ENCODE results near the gene SUMO3.

The SUMO3 gene

DNA sequence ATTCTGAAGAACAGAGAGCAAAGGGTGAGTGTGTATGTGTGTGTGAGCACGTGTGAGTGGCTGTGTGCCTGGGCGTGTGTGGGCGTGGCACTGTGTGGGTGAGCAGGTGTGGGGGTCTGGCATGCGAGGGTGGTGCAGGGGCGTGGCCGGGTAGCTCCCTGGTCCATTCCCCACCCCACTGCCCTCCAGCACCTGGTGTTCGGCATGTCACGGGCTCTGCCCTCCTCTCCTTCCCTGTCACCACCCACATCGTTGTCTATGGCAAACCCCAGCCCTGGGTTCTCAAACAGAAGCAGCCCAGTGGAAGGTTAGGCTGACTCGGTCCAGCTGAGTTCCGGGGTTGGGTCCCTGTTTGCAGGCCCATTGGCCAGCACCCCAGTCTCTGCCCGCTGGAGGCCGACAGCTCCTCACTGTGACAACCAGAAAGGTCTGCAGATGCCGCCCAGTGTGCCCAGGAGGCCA, 56.1 kb downstream of the SUMO3 start:
- no peak overlapping the region for H3K4me3 ChIP-seq (replicated peaks; ENCODE audit: low read depth, low read length)
- TF ChIP-seq, protein P1, sequence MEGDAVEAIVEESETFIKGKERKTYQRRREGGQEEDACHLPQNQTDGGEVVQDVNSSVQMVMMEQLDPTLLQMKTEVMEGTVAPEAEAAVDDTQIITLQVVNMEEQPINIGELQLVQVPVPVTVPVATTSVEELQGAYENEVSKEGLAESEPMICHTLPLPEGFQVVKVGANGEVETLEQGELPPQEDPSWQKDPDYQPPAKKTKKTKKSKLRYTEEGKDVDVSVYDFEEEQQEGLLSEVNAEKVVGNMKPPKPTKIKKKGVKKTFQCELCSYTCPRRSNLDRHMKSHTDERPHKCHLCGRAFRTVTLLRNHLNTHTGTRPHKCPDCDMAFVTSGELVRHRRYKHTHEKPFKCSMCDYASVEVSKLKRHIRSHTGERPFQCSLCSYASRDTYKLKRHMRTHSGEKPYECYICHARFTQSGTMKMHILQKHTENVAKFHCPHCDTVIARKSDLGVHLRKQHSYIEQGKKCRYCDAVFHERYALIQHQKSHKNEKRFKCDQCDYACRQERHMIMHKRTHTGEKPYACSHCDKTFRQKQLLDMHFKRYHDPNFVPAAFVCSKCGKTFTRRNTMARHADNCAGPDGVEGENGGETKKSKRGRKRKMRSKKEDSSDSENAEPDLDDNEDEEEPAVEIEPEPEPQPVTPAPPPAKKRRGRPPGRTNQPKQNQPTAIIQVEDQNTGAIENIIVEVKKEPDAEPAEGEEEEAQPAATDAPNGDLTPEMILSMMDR (IDR thresholded peaks at IDR 0.05; ENCODE audit: low read depth, low read length, missing control alignments): no peak
- DNase-seq (ENCODE audit: extremely low read depth, low read depth): no peak

GRCh38 chr21:44761011-44761729, 56.7 kb downstream of the SUMO3 start:
- no peak overlapping the region for H3K4me3 ChIP-seq (replicated peaks; ENCODE audit: low read depth, low read length)
- no peak for DNase-seq (ENCODE audit: extremely low read depth, low read depth)
- TF ChIP-seq, protein P1 (IDR thresholded peaks at IDR 0.05; ENCODE audit: low read depth, low read length, missing control alignments): peak; percentile 44

DNA sequence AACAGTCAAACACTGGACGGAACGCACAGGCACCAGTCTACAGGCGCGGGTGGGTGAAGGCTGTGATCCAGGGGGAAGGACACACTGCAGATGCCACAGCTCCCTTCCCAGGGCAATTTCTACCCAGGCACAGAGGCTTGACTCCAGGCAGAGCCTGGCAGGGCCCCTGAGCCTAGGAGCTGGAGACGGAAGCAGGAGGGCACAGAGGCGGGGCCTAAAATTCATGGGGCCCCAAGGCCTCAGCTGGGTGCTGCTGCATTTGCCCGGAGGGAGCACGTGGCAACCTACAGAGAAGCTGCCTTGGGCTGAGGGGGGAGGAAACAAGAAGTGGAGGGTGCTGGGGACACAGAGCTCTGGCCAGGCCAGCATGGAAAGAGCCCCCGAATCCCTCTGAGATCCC, 57.5 kb downstream of the SUMO3 start:
- H3K4me3 ChIP-seq (replicated peaks; ENCODE audit: low read depth, low read length): no peak overlapping the region
- TF ChIP-seq, protein P1 (IDR thresholded peaks at IDR 0.05; ENCODE audit: low read depth, low read length, missing control alignments): no peak
- no peak for DNase-seq (ENCODE audit: extremely low read depth, low read depth)

DNA sequence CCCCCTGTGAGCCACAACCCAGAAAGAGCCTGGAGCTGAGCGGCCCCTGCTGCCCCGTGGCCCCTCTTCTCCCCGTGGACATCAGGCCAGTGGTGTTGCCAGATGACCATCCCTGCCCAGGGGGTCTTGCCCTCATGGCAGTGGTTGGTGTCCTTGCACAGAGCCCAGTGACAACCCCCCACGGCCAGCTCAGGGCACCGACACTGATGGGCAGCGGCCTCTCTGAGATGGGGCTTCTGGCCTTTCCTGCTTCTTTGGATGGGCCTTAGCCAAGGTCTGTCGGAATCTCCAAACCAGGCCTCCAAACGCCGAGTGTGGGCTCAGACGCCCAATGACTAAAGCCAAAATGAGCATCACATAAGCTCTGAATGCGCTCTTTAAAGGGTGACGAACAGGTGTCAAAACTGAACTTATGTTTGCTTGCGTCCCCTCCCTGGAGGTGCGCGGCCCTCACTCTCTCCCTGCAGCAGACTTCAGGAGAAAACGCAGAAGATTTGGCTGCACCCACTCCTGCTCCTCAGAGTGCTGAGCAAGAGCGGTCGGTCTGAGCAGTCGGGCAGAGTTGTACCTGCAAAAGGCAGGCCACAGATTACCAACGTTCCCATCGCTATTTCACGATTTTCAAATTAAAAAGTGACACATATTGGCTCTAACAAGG, 58.1 kb downstream of the SUMO3 start:
- no peak overlapping the region for H3K4me3 ChIP-seq (replicated peaks; ENCODE audit: low read depth, low read length)
- no peak for DNase-seq (ENCODE audit: extremely low read depth, low read depth)
- TF ChIP-seq, protein P1 (IDR thresholded peaks at IDR 0.05; ENCODE audit: low read depth, low read length, missing control alignments): no peak

DNA sequence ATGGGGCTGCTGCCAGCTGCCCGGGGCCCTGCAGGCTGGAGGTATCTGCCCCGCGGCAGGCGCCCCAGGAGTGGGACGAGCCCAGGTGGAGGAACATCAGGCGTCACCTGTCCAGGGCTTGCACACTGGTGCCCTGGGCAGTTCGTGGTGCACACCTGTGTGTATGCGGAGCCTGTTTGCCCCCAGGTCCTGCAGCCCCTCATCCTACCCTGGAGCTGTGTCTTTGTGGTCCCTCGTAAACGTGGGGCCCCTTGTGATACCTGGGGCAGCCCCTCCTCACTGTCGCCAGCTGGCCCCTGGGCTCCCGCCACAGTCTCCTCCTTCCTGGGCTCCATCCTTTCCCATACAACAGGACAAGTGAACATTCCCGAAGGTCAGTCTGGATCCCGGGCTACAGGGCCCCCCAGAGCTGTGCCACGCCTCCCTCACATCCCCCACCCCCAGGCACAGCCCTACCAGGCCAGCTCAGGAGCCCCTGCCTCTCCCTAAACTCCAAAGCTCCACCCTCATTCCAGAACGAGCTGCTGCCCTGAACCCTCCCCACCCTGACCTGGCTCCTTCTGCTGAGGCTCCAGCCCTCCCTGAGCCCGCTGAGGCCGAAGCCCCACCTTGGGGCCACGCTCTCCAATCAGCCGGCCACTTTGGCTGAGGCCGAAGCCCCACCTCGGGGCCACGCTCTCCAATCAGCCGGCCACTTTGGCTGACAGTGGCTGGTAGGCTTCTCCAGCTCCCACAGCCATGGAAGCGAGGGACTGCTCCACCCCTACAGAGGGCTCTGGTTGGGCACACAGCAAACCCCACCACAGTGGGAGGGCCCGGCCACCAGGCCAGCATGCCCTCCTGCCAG, 58.9 kb downstream of the SUMO3 start:
- TF ChIP-seq, protein P1 (IDR thresholded peaks at IDR 0.05; ENCODE audit: low read depth, low read length, missing control alignments): no peak
- H3K4me3 ChIP-seq (replicated peaks; ENCODE audit: low read depth, low read length): no peak overlapping the region
- DNase-seq (ENCODE audit: extremely low read depth, low read depth): no peak

DNA sequence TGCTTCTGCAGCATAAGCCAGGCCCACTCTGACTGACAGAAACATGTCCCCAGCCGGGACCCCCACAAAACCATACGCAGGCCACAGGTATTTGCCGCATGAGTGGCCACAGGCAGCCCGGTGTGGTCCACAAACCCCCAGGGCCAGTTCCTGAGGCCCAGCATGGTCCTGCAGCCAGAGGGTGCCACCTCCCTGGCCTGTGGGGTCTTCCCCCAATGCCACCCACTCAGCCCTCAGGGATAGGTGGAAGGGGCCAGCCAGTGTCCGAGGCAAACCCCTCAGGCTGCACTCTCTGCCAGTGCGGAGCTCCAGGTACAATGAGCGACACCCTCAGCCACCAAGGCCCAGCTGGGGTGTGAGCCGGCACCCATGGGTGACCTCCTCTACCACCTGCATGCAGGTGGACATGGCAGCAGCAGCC, 59.7 kb downstream of the SUMO3 start:
- H3K4me3 ChIP-seq (replicated peaks; ENCODE audit: low read depth, low read length): no peak overlapping the region
- TF ChIP-seq, protein P1 (IDR thresholded peaks at IDR 0.05; ENCODE audit: low read depth, low read length, missing control alignments): no peak
- no peak for DNase-seq (ENCODE audit: extremely low read depth, low read depth)

Data from HFF-Myc (cell line).